Activated CD4-positive, alpha-beta T cell treated with anti-CD3 and anti-CD28 coated beads, Interleukin-2, amount 10 ng/mL, durations not matched to agents 24 days and 14 days (primary cell): Measurements from ENCODE around the gene INPP5J. TPM values are rescaled to one million over a fixed set of nuclear protein-coding genes. Genes with fewer than 3 reads are reported as not detected.

Experiments used
- DNase-seq: peaks from one replicate; pipeline ENCODE4 v3.0.0; 2022
- H3K27ac Mint-ChIP-seq: one replicate; pipeline ENCODE4 v1.8.0; 2022; ENCODE audit warnings: mild to moderate bottlenecking, mixed read lengths
- H3K27me3 Mint-ChIP-seq: one replicate; pipeline ENCODE4 v1.8.0; 2022; ENCODE audit warnings: mixed read lengths
- H3K36me3 Mint-ChIP-seq: one replicate; pipeline ENCODE4 v1.8.0; 2022; ENCODE audit warnings: low read depth, mild to moderate bottlenecking, mixed read lengths
- H3K4me1 Mint-ChIP-seq: one replicate; pipeline ENCODE4 v1.8.0; 2021; ENCODE audit warnings: mixed read lengths
- H3K4me3 Mint-ChIP-seq: one replicate; pipeline ENCODE4 v1.8.0; 2022; ENCODE audit warnings: mild to moderate bottlenecking, moderate library complexity, mixed read lengths
- H3K9me3 Mint-ChIP-seq: one replicate; pipeline ENCODE4 v1.8.0; 2021; ENCODE audit warnings: mixed read lengths
- intact Hi-C: fragments of 100-400 bp; cut with micrococcal nuclease; formaldehyde crosslinking; loops from one replicate; pipeline ENCODE4 v1.15.1; 2023
- total RNA-seq: library from RNA; stranded (reverse); gene quantifications from 2 replicates; pipeline ENCODE4 v1.2.3, GENCODE V29; 2022

INPP5J gene
- total RNA-seq, 1 donor from 2014 or later, result 0.26 TPM

DNA sequence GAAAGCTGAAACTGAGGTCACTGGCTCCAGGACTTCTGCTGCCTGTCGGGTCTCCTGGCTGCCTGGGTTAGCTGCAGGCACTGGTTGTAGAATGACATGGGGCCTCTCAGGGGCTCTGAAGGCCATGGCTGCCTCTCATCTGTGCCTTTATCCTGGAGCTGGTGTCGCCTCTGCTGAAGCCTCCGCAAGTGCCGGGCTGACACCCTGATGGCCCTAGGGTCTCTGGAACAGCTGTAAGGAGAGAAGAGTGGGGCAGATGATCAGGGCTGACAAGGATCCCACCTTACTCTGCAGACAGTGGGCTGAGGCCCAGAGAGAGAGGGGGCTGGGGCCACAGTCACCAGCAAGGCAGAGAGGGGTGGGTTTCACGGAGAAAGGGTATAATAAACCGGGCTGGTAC lies 12.9 kb downstream of the INPP5J start:
- intact Hi-C loops, result no loop called here
- no peak for DNase-seq
- H3K27me3 Mint-ChIP-seq, result peaks cover 2% of the 10 kb centered on the region
- H3K36me3 Mint-ChIP-seq, result no peaks in the 10 kb centered on the region
- H3K27ac Mint-ChIP-seq, result no peak overlapping the region
- no peaks in the 10 kb centered on the region for H3K9me3 Mint-ChIP-seq
- H3K4me1 Mint-ChIP-seq, result no peaks in the 10 kb centered on the region
- no peak overlapping the region for H3K4me3 Mint-ChIP-seq

DNA sequence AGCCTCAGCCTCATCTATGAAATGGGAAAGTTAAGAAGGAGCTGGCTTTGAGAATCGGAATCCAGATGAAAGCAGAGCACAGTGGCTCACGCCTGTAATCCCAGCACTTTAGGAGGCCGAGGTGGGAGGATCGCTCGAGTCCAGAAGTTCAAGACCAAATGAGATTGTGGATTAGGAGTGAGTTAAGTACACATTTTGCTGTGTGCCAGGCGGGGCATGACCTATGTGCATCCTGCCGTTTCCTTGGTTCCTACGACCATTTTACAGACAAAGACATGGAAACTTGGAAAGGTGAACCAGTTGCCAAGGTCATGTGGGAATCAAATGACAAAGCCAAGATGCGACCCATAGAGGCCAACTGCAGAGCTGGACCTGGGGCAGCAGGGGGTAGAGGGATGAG lies 13.4 kb downstream of the INPP5J start:
- no peaks in the 10 kb centered on the region for H3K4me1 Mint-ChIP-seq
- no peak overlapping the region for H3K4me3 Mint-ChIP-seq
- peaks cover 2% of the 10 kb centered on the region for H3K27me3 Mint-ChIP-seq
- intact Hi-C loops, result no loop called here
- no peak overlapping the region for H3K27ac Mint-ChIP-seq
- H3K9me3 Mint-ChIP-seq, result no peaks in the 10 kb centered on the region
- no peaks in the 10 kb centered on the region for H3K36me3 Mint-ChIP-seq
- no peak for DNase-seq

DNA sequence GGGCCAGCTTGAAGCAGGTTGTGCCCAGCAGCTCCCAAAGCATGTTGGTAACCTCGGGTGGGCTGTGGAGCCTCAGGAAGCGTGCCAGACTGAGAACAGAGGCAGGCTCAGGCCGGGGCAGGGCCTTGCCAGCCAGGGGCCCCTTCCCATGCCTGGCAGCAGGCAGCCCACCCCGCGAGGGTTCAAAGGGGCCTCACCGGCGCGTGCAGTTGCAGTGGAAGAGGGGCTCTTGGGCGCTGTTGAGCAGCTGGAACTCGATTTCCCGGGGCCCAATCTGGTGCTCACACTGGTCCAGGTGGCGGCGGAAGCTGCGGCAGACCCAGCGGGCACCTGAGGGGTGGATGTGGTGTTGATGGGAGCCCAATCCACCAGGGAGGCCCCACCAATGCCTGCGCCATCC lies 13.9 kb downstream of the INPP5J start:
- no peaks in the 10 kb centered on the region for H3K4me1 Mint-ChIP-seq
- H3K4me3 Mint-ChIP-seq, result no peak overlapping the region
- intact Hi-C loops, result no loop called here
- H3K27ac Mint-ChIP-seq, result no peak overlapping the region
- H3K27me3 Mint-ChIP-seq, result peaks cover 2% of the 10 kb centered on the region
- no peak for DNase-seq
- no peaks in the 10 kb centered on the region for H3K36me3 Mint-ChIP-seq
- H3K9me3 Mint-ChIP-seq, result no peaks in the 10 kb centered on the region

DNA sequence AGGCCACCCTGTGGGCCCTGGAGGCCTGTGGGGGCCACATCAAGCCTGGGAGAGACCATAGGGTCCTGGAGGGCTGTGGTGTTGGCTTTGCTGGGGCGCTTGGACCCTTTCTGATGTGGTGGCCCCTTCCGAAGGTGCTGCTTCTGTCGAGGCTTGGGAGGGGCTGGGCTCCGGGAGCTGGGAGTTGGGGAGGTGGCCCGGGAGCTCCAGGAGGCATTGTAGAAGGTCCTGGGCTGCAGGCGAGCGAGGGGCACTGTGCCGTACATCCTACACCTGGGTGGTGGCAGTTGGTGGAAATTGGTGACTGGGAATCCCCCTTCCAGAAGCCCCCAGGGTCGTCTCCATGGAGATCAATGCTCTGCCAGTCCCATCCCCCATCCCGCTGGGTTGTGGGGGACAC lies 15.0 kb downstream of the INPP5J start:
- H3K4me1 Mint-ChIP-seq, result no peaks in the 10 kb centered on the region
- H3K27ac Mint-ChIP-seq, result no peak overlapping the region
- H3K36me3 Mint-ChIP-seq, result no peaks in the 10 kb centered on the region
- no peaks in the 10 kb centered on the region for H3K9me3 Mint-ChIP-seq
- intact Hi-C loops, result no loop called here
- DNase-seq, result no peak
- peaks cover 2% of the 10 kb centered on the region for H3K27me3 Mint-ChIP-seq
- H3K4me3 Mint-ChIP-seq, result no peak overlapping the region

DNA sequence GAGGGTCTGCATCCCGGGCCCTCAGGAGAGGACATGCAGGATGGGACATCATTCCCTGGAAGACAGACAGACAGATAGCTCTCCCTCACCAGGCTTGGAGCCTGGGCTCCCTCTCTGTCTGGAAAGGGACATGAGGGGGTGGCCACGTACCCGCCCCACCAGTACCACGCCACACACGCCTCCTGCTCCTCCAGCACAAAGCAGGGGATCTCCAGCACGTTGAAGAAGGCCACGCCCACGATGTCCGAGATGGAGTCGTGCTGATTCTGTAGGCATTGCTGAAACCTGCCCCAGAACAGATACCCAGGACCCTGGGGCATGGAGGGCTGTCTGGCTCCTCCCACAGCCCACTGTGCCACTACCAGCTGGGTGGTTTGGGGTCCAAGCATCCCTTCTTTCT lies 15.4 kb downstream of the INPP5J start:
- no peaks in the 10 kb centered on the region for H3K9me3 Mint-ChIP-seq
- DNase-seq, result no peak
- no peak overlapping the region for H3K27ac Mint-ChIP-seq
- H3K4me3 Mint-ChIP-seq, result no peak overlapping the region
- intact Hi-C loops, result no loop called here
- H3K4me1 Mint-ChIP-seq, result no peaks in the 10 kb centered on the region
- H3K27me3 Mint-ChIP-seq, result peaks cover 2% of the 10 kb centered on the region
- no peaks in the 10 kb centered on the region for H3K36me3 Mint-ChIP-seq

DNA sequence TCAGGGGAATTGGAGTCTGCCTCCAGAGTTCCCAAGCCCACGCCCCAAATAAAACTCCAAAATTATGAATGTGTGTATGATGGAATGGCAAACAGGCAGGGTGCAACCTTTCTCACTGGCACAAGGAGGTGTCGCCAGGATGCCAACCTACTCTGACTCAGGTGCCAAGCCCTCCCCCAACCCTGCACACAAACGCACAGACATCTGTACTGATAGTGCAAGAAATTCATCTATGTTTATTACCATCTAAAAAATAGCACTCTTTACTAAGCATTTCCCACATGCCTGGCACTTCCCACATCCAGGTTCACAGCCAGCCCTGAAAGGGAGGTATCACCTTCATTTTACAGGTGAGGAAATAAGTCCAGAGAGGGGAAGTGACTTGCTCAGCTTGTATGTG lies 16.3 kb downstream of the INPP5J start:
- intact Hi-C loops, result no loop called here
- Mint-ChIP-seq H3K36me3 (no peaks in the 10 kb centered on the region), H3K4me3 (no peak overlapping the region), H3K9me3 (no peaks in the 10 kb centered on the region), H3K27ac (no peak overlapping the region), H3K4me1 (peaks cover 3% of the 10 kb centered on the region), H3K27me3 (peaks cover 2% of the 10 kb centered on the region)
- DNase-seq, result no peak

DNA sequence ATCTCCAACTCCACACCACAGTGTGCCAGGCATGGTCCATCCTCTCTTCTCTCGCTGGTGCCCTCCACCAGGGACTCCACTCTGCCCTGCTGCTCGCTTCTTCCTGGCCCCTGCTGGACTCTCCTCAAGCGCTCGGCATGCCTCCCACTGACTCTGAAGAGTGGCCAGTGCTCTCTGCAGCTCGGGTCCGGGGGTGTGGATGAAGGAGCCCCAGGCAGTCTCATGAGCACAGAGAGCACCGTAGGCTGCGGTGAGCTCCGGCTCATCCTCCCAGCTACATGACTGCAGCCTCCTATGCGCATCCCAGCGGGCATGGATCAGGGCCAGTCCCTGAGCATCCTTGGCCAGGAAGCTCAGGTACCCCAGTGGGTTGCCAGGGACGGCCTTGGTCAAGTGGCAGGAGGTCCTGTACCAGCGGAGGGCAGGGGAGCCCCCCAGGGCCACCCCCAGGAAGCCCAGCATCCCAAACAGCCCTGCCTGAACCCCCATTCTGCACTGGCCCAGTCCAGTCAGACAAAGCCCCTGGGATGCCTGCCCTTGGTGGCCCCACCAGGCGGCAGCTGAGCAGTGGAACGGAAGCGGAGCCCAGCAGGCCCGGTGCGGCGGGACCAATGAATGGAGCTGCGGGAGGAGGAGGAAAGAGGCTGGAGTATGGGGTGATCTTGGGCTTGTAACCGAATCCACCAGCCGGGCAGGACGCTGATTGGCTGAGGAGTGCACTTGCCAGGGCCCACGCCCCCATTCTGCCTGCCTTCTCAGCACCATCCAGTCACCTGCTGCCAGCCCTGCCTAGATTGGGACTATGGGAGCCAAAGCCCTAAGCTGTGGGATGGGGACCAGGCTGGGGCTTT lies 17.3 kb downstream of the INPP5J start, which contains the start of gene PLA2G3:
Gene PLA2G3 (minus strand): TSS at position 643 of the 851 bp plus-strand sequence. CDS start 154 bp downstream, at position 489.
- Mint-ChIP-seq H3K4me3 (no peak within 1 kb of the TSS), H3K36me3 (no peaks in the 10 kb centered on the region), H3K27ac (no peak within 1 kb of the TSS), H3K4me1 (peaks cover 6% of the 10 kb centered on the region), H3K27me3 (peaks cover 2% of the 10 kb centered on the region), H3K9me3 (no peaks in the 10 kb centered on the region)
- no peak for DNase-seq
- intact Hi-C loops, result no loop called here

DNA sequence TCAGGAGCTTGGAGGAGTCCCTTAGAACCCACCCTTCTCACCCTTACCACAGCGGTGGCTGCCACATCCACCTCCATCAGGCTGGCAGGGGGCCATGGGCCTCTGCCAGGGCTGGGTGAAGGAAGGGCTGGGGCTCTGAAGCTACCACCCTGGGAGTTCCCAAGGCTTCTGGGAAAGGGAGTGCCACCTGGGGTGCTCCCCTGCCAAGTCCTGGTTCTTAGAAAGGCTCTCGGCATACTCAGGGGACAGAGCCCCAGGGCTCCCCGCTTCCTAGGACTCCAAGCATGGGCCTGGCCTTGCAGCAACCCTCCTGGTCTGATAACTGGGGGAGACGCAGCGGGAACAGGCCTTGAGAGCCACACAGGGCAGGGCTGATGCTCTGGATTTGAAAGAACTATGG lies 18.0 kb downstream of the INPP5J start:
- peaks cover 6% of the 10 kb centered on the region for H3K4me1 Mint-ChIP-seq
- no peak overlapping the region for H3K27ac Mint-ChIP-seq
- peaks cover 2% of the 10 kb centered on the region for H3K27me3 Mint-ChIP-seq
- no peak for DNase-seq
- intact Hi-C loops, result no loop called here
- no peaks in the 10 kb centered on the region for H3K9me3 Mint-ChIP-seq
- H3K4me3 Mint-ChIP-seq, result no peak overlapping the region
- H3K36me3 Mint-ChIP-seq, result no peaks in the 10 kb centered on the region

DNA sequence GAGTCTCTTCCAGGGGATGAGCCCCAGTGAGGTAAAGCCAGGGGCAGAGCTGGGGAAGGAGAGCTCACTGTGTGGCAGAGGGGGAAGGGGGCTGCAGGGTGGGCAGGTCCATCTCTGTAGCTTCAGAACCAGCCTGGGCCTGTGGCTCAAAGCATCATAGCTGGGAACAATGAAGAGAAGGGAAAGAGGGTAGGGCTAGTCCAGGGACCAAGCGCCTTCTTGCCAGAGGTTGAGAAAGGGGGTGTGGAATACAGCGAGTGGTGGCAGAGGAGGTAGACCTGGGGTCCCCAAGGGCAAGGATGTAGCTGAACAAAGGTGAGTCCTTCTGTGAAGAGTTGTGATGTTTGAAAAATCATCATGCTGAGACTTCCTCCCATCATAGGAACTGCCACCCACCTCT lies 18.8 kb downstream of the INPP5J start:
- no peaks in the 10 kb centered on the region for H3K36me3 Mint-ChIP-seq
- H3K4me3 Mint-ChIP-seq, result no peak overlapping the region
- H3K9me3 Mint-ChIP-seq, result no peaks in the 10 kb centered on the region
- H3K27ac Mint-ChIP-seq, result no peak overlapping the region
- DNase-seq, result no peak
- intact Hi-C loops, result no loop called here
- H3K27me3 Mint-ChIP-seq, result peaks cover 2% of the 10 kb centered on the region
- peaks cover 6% of the 10 kb centered on the region for H3K4me1 Mint-ChIP-seq

DNA sequence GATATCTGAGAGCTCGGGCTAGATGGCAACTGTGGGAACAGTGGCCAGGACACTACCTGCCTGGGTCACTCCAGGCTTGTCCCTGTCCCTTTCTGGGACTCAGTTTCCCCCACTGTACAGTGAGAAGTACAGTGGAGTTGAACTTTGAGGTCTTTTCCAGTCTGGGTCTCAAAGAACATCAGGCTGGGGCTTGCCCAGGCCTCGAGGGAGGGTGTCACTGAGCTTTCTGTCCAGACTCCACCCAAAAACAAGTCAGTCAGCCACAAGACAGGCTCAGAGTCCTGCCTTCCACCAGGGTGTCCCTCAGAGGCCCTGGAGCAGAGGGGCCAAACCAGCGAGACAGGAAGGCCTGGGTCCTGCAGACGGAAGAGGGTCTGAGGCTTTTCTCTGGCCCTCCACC lies 19.5 kb downstream of the INPP5J start:
- Mint-ChIP-seq H3K27ac (no peak overlapping the region), H3K4me1 (peaks cover 6% of the 10 kb centered on the region), H3K9me3 (no peaks in the 10 kb centered on the region), H3K4me3 (no peak overlapping the region), H3K36me3 (no peaks in the 10 kb centered on the region), H3K27me3 (peaks cover 2% of the 10 kb centered on the region)
- no peak for DNase-seq
- intact Hi-C loops, result no loop called here

DNA sequence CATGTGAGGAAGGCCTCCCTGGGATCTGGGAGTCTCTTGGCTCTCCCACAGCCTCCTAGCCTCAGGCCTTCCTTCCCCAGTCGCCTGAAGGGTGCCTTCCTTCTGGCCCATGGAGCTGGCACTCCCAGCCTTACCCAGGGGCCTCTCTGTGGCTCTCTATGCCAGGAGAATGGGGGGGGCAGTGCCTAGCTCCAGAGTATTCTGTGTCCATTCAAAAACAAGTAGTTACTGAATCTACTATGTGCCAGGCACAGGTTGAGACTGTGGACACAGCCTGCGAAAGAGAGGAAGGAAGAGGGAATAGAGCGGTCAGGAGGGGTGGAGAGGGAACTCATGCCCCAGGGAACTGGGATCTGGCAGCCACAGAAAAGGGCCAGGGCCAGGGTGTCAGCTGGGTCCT lies 20.3 kb downstream of the INPP5J start:
- no peaks in the 10 kb centered on the region for H3K36me3 Mint-ChIP-seq
- intact Hi-C loops, result no loop called here
- no peak for DNase-seq
- peaks cover 6% of the 10 kb centered on the region for H3K4me1 Mint-ChIP-seq
- no peak overlapping the region for H3K4me3 Mint-ChIP-seq
- no peaks in the 10 kb centered on the region for H3K9me3 Mint-ChIP-seq
- no peak overlapping the region for H3K27ac Mint-ChIP-seq
- peaks cover 2% of the 10 kb centered on the region for H3K27me3 Mint-ChIP-seq

DNA sequence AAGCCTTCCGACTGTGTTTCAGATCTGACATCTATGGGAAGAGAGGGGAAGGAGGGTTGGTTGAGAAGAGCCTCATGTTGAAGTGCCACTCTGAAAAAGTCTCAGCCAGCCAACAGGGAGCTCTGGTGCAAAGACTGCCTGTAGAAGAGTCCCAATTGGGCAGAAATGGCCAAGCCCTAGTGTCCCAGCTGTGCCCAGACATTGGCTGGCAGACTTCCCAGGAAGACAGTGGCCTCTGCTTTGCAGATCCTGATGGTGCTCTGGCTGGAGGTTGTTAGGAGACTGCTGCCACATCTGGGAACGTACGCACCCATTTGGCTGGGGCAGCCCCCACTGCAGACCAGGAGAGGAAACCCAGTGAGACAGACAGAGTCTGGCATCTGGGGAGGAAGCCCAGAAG lies 20.8 kb downstream of the INPP5J start:
- Mint-ChIP-seq H3K36me3 (no peaks in the 10 kb centered on the region), H3K4me3 (no peak overlapping the region), H3K27me3 (peaks cover 2% of the 10 kb centered on the region), H3K4me1 (peaks cover 6% of the 10 kb centered on the region), H3K9me3 (no peaks in the 10 kb centered on the region), H3K27ac (no peak overlapping the region)
- intact Hi-C loops, result no loop called here
- no peak for DNase-seq

DNA sequence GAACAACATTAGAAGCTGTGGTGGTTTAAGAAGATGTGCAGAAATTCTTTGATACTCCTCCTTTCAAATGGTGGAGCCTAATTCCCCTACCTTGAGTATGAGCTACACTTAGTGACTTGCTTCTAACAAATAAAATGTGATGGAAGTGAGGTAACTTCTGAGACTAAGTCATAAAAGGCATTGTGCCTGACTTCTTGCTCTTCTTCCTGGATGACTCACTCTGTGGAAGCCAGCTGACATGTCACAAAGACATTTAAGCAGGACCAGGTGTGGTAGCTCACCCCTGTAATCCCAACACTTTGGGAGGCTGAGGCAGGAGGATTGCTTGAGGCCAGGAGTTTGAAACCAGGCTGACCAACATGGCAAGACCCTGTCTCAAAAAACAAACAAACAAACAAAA lies 21.5 kb downstream of the INPP5J start:
- Mint-ChIP-seq H3K27me3 (peaks cover 2% of the 10 kb centered on the region), H3K36me3 (no peaks in the 10 kb centered on the region), H3K4me1 (peaks cover 6% of the 10 kb centered on the region), H3K27ac (no peak overlapping the region), H3K9me3 (no peaks in the 10 kb centered on the region), H3K4me3 (no peak overlapping the region)
- DNase-seq, result no peak
- intact Hi-C loops, result no loop called here

DNA sequence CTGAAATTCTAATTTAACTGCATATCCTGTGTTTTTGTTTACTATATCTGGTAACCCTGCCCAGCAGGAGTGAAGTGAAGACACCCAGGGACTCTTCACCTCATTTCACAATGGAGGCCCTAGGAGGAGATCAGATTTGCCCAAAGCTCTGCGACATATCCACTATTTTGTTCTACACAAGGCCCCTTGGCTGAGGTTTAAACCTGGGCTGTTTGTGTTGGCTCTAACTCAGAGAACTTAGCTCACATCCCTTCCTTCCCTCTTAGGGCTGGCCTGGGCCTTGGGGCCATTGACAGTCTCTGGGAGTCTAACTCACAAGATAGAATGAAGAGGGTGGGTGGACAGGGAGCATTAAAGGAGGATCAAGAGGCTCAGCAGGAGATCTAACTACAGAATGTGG lies 25.7 kb downstream of the INPP5J start:
- Mint-ChIP-seq H3K9me3 (no peaks in the 10 kb centered on the region), H3K27ac (no peak overlapping the region)
- intact Hi-C loops, result no loop called here

More for the DNA sequence above, 25.7 kb downstream of the INPP5J start:
- no peak for DNase-seq
- peaks cover 8% of the 10 kb centered on the region for H3K4me1 Mint-ChIP-seq
- H3K36me3 Mint-ChIP-seq, result no peaks in the 10 kb centered on the region
- peaks cover 1% of the 10 kb centered on the region for H3K27me3 Mint-ChIP-seq
- no peak overlapping the region for H3K4me3 Mint-ChIP-seq
